Right lobe of liver (tissue), 6 donors: ENCODE results near the gene SLA2. TPM values are rescaled to one million over a fixed set of nuclear protein-coding genes. Genes with fewer than 3 reads are reported as not detected.
"Not testable (repeated sequence)": the region's sequence is repeated elsewhere in the genome, so short reads cannot be mapped to it uniquely, and the experiment has no call there.

ENCODE experiments used
- ATAC-seq, 4 donors: fragments of 200-7000 bp; cut with Tn5 transposase; one replicate each; pipeline ENCODE4 v1.9.1; 2020; ENCODE audit warnings: mild to moderate bottlenecking in 4 of 4, moderate library complexity in 4 of 4
- DNase-seq, 3 donors: peaks; one replicate each; pipeline ENCODE4 v3.0.0-alpha.2; 2020
- H3K27ac ChIP-seq, 3 donors: fragments of 200-600 bp; one replicate each; pipeline ENCODE4 v1.8.0; 2022
- H3K27me3 ChIP-seq, 2 donors: fragments of 200-600 bp; one replicate each; pipeline ENCODE4 v1.8.0; 2022
- H3K36me3 ChIP-seq, 4 donors: fragments of 200-600 bp; sonication (generic) in 1 of 4; one replicate each; pipeline versions ENCODE4 v1.5.1 to v1.8.0; 2017 to 2022; ENCODE audit warnings: control low read depth in 1 of 4
- H3K4me1 ChIP-seq, 4 donors: fragments of 200-600 bp; sonication (generic) in 1 of 4; one replicate each; pipeline versions ENCODE4 v1.5.1 to v1.8.0; 2017 to 2022; ENCODE audit warnings: control low read depth in 1 of 4
- H3K4me3 ChIP-seq, 3 donors: fragments of 200-600 bp; one replicate each; pipeline ENCODE4 v1.8.0; 2022
- H3K9me3 ChIP-seq, 4 donors: fragments of 200-600 bp; sonication (generic) in 1 of 4; one replicate each; pipeline versions ENCODE4 v1.5.1 to v1.8.0; 2017 to 2022; ENCODE audit warnings: control low read depth in 1 of 4
- CTCF ChIP-seq, 4 donors: fragments of 200-600 bp in 3 of 4; fragments of 450-650 bp in 1 of 4; IDR thresholded peaks; one replicate each; pipeline versions ENCODE4 v1.5.1 to v1.8.0; 2016 to 2022; ENCODE audit warnings: antibody characterized with exemption in 4 of 4, mild to moderate bottlenecking in 2 of 4
- POLR2A ChIP-seq: fragments of 450-650 bp; IDR thresholded peaks from one replicate; pipeline ENCODE4 v1.6.1; 2017; ENCODE audit warnings: antibody characterized with exemption, mild to moderate bottlenecking
- WGBS: methylation state at CpG from one replicate; pipeline ENCODE4 v1.1.6; 2018; ENCODE audit warnings: low coverage, low lambda C conversion rate; ENCODE audit not compliant: insufficient coverage; ENCODE audit errors: missing lambda C conversion rate; 5-methylcytosine and 5-hydroxymethylcytosine counted together
- intact Hi-C, 2 donors: fragments of 100-400 bp; cut with DNase I; formaldehyde crosslinking; loops; one replicate each; pipeline versions ENCODE4 v1.11.2 to v1.14.1; 2022
- long read RNA-seq: library from polyadenylated mRNA; unstranded; transcript quantifications from one replicate; pipeline ENCODE4 v2.0.0, GENCODE V29; 2019
- total RNA-seq, 6 experiments: library from RNA; depleted of rRNA in 2 of 6; stranded (reverse); fragments of >200 nt in 2 of 6; fragmentation: NEBNext Ultra II Directional in 3 of 6; extraction: Animal tissue kit (Norgen Biotek cat#: 25700) in 3 of 6; gene quantifications; one replicate each; pipeline versions ENCODE4 v1.1.0 to v1.2.4, GENCODE V29; 2016 to 2023
- donor health status: DM: no; HTN: yes; CAD: no.
- donor health status: DM: no; HTN: no; CAD: no.
- donor health status: DM: no; HTN: no; CAD: no.
- donor health status: DM: no; HTN: yes; CAD: no.
- donor health status: DM: no; HTN: yes; CAD: no.

The SLA2 gene
- total RNA-seq: under 1 TPM; 0.18 to 0.50 (median 0.32) TPM
- long read RNA-seq, partial matches to known transcripts: 1 of 1 reads
- long read RNA-seq, other reads (novel, unspliced or antisense): 0 of 1 reads

- WGBS: 44% methylated on average over 8 of the region's 9 CpGs
- intact Hi-C loops: no loop called here
- Histone ChIP-seq H3K36me3 (no peaks in the 10 kb centered on the region), H3K4me1 (no peaks in the 10 kb centered on the region), H3K9me3 (no peaks in the 10 kb centered on the region), H3K4me3 (no peak within 1 kb of the TSS), H3K27me3 (no peaks in the 10 kb centered on the region), H3K27ac (no peak within 1 kb of the TSS)
- TF ChIP-seq CTCF (IDR thresholded peaks at IDR 0.05) (no peak), POLR2A (no peak)
- ATAC-seq: peak; percentile 36 to 70 (median 50)
- DNase-seq: peak in 1 of 3 donors; percentile 25
Measured at GRCh38 chr20:36645998-36646397, at the start of gene SLA2. SLA2 (minus strand) TSS chr20:36646196; CDS start chr20:36641335, 4,861 bp downstream.

- DNase-seq, intact Hi-C loops, H3K9me3 ChIP-seq, H3K4me1 ChIP-seq, H3K27me3 ChIP-seq, H3K36me3 ChIP-seq, H3K27ac ChIP-seq, H3K4me3 ChIP-seq, ATAC-seq: not testable (repeated sequence)
- WGBS: 85% methylated on average over 3 of the region's 8 CpGs
Measured at GRCh38 chr20:36695467-36695866, 49.5 kb upstream of the SLA2 start.

GRCh38 chr20:36688630-36689029 is 42.6 kb upstream of the SLA2 start:
- H3K9me3 ChIP-seq: no peaks in the 10 kb centered on the region
- H3K27me3 ChIP-seq: no peaks in the 10 kb centered on the region
- H3K27ac ChIP-seq: no peak overlapping the region
- no peaks in the 10 kb centered on the region for H3K4me1 ChIP-seq
- WGBS: 52% methylated on average over 5 of the region's 7 CpGs
- TF ChIP-seq CTCF (IDR thresholded peaks at IDR 0.05) (no peak), POLR2A (no peak)
- no peak for DNase-seq
- no peak overlapping the region for H3K4me3 ChIP-seq
- intact Hi-C loops: no loop called here
- no peak for ATAC-seq
- peaks cover 0 to 13% (median 0%) of the 10 kb centered on the region in 4 donors for H3K36me3 ChIP-seq

GRCh38 chr20:36687850-36688249 is 41.9 kb upstream of the SLA2 start:
- Histone ChIP-seq H3K27me3 (no peaks in the 10 kb centered on the region), H3K9me3 (no peaks in the 10 kb centered on the region), H3K4me1 (no peaks in the 10 kb centered on the region), H3K27ac (no peak overlapping the region), H3K36me3 (peaks cover 0 to 13% (median 0%) of the 10 kb centered on the region in 4 donors), H3K4me3 (no peak overlapping the region)
- TF ChIP-seq POLR2A (no peak), CTCF (IDR thresholded peaks at IDR 0.05) (no peak)
- ATAC-seq (no peak), DNase-seq (no peak)
- 79% methylated on average over 3 of the region's 3 CpGs for WGBS
- intact Hi-C loops: no loop called here

GRCh38 chr20:36686944-36687343 is 40.9 kb upstream of the SLA2 start:
- intact Hi-C loops: no loop called here
- Histone ChIP-seq H3K4me1 (no peaks in the 10 kb centered on the region), H3K4me3 (no peak overlapping the region), H3K9me3 (no peaks in the 10 kb centered on the region), H3K27ac (no peak overlapping the region), H3K27me3 (no peaks in the 10 kb centered on the region), H3K36me3 (peaks cover 0 to 20% (median 0%) of the 10 kb centered on the region in 4 donors)
- DNase-seq (no peak), ATAC-seq (no peak)
- 92% methylated on average over 4 of the region's 4 CpGs for WGBS
- no peak for TF ChIP-seq CTCF (IDR thresholded peaks at IDR 0.05)
